Dendritic cell treated with granulocyte-macrophage colony-stimulating factor and Interleukin-4, amounts not matched to agents 40 ng/mL and 50 ng/mL, for 4 days (primary cell): ENCODE results near the gene ABHD12.
A peak's percentile ranks its signal among the peaks of the same experiment; 100 is the strongest.

Experiments used
- H3K27ac Mint-ChIP-seq: one replicate; pipeline ENCODE4 v1.8.0; 2022; ENCODE audit warnings: mild to moderate bottlenecking, mixed read lengths
- H3K27me3 Mint-ChIP-seq: one replicate; pipeline ENCODE4 v1.8.0; 2022; ENCODE audit warnings: mild to moderate bottlenecking, mixed read lengths
- H3K36me3 Mint-ChIP-seq: one replicate; pipeline ENCODE4 v1.8.0; 2022; ENCODE audit warnings: low read depth, mixed read lengths
- H3K4me1 Mint-ChIP-seq: one replicate; pipeline ENCODE4 v1.8.0; 2022; ENCODE audit warnings: low read depth, mixed read lengths
- H3K4me3 Mint-ChIP-seq: one replicate; pipeline ENCODE4 v1.8.0; 2022; ENCODE audit warnings: mild to moderate bottlenecking, moderate library complexity, mixed read lengths
- H3K9me3 Mint-ChIP-seq: one replicate; pipeline ENCODE4 v1.8.0; 2022; ENCODE audit warnings: mixed read lengths
- intact Hi-C: fragments of 100-400 bp; cut with micrococcal nuclease; formaldehyde crosslinking; loops from one replicate; pipeline ENCODE4 v1.15.0; 2022

The ABHD12 gene

GRCh38 chr20:25376236-25376635 lies 14.4 kb downstream of the ABHD12 start:
- peaks cover 86% of the 10 kb centered on the region for H3K4me1 Mint-ChIP-seq
- H3K4me3 Mint-ChIP-seq: no peak overlapping the region
- no peaks in the 10 kb centered on the region for H3K9me3 Mint-ChIP-seq
- no peak overlapping the region for H3K27ac Mint-ChIP-seq
- H3K36me3 Mint-ChIP-seq: peaks cover 61% of the 10 kb centered on the region
- H3K27me3 Mint-ChIP-seq: no peaks in the 10 kb centered on the region
- intact Hi-C loops: no loop called here

DNA sequence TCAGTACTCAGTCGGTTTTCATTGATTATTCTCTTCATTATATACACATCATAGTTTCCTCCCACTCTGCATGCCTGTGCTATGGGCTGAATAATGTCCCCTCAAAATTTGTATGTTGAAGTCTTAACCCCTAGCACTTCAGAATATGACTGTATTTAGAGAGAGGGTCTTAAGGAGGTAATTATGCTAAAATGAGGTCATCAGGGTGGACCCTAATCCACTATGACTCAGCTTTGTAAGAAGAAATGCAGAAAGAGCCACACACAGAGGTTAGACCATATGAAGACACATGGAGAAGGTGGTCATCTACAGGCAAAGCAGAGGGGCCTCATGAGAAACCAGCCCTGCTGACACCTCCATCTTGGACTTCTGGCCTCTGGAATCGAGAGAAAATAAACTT lies 15.8 kb downstream of the ABHD12 start:
- peaks cover 88% of the 10 kb centered on the region for H3K4me1 Mint-ChIP-seq
- no peaks in the 10 kb centered on the region for H3K9me3 Mint-ChIP-seq
- H3K4me3 Mint-ChIP-seq: no peak overlapping the region
- no peaks in the 10 kb centered on the region for H3K27me3 Mint-ChIP-seq
- intact Hi-C loops: no loop called here
- H3K27ac Mint-ChIP-seq: peak overlapping the region; percentile 57
- H3K36me3 Mint-ChIP-seq: peaks cover 56% of the 10 kb centered on the region

GRCh38 chr20:25372584-25373336 lies 17.9 kb downstream of the ABHD12 start:
- intact Hi-C loops: no loop called here
- Mint-ChIP-seq H3K4me3 (no peak overlapping the region), H3K36me3 (peaks cover 52% of the 10 kb centered on the region)

DNA sequence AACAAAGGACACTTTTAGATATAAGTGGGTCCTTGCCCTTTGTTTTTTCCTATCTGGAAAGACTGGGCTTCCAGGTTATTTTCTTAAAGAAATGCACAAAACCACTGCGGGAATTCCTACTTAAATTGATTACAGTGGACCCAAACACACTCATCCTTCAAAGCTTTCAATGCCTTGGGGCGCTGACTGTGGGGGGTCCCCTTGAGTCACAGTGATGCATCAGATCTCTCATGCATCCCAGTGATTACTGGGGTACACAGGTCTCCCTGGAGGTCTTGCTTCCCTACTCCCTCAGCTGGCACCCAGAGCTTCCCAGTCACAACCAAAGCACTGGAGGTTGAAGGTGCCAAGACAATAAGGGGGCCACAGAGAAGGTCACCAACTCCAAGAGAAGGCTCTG lies 20.7 kb downstream of the ABHD12 start:
- Mint-ChIP-seq H3K27me3 (no peaks in the 10 kb centered on the region), H3K27ac (no peak overlapping the region), H3K36me3 (peaks cover 50% of the 10 kb centered on the region), H3K4me1 (peaks cover 56% of the 10 kb centered on the region), H3K9me3 (no peaks in the 10 kb centered on the region), H3K4me3 (no peak overlapping the region)
- intact Hi-C loops: no loop called here

More at GRCh38 chr20:25372584-25373336, 17.9 kb downstream of the ABHD12 start:
- Mint-ChIP-seq H3K27ac (no peak overlapping the region), H3K27me3 (no peaks in the 10 kb centered on the region), H3K4me1 (peaks cover 69% of the 10 kb centered on the region), H3K9me3 (no peaks in the 10 kb centered on the region)

DNA sequence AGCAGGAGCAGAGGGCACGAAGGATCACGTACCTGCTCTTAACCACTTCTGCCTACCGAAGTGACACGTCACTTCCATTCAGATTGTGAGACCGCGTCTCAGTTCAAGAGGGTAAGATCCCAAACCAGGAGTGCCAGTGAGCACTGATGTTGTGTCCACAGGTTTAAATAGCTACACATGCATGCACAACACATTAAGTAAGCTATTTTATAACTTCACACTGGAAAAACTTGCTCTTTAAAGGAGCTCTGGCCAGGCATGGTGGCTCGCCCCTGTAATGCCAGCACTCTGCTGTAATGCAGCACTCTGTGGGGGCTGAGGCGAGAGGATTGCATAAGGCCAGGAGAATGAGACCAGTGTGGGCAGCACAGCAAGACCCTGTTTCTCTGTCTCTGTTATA lies 21.1 kb downstream of the ABHD12 start:
- H3K9me3 Mint-ChIP-seq: no peaks in the 10 kb centered on the region
- peaks cover 56% of the 10 kb centered on the region for H3K4me1 Mint-ChIP-seq
- H3K27ac Mint-ChIP-seq: no peak overlapping the region

DNA sequence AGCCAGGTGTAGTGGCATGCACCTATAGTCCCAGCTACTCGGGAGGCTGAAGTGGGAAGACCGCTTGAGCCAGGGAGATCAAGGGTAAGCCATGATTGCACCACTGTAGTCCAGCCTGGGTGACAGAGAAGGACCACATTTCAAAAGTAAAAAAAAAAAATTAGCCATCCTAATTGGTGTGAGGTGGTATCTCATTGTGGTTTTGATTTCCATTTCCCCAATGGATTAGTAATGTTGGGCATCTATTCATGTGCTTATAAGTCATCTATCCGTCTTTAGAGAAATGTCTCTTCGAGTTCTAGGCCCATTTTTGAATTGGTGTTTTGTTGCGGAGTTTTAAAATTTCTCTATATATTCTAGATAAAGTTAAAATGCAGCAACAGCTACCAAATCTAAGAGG lies 21.7 kb downstream of the ABHD12 start:
- intact Hi-C loops: no loop called here
- Mint-ChIP-seq H3K36me3 (peaks cover 40% of the 10 kb centered on the region), H3K27ac (no peak overlapping the region), H3K4me3 (no peak overlapping the region), H3K27me3 (no peaks in the 10 kb centered on the region), H3K4me1 (peaks cover 57% of the 10 kb centered on the region), H3K9me3 (no peaks in the 10 kb centered on the region)

More for the DNA sequence above, 21.1 kb downstream of the ABHD12 start:
- Mint-ChIP-seq H3K36me3 (peaks cover 45% of the 10 kb centered on the region), H3K27me3 (no peaks in the 10 kb centered on the region), H3K4me3 (no peak overlapping the region)
- intact Hi-C loops: no loop called here

- intact Hi-C loops: no loop called here
- Mint-ChIP-seq H3K4me3 (no peak overlapping the region), H3K9me3 (no peaks in the 10 kb centered on the region), H3K36me3 (peaks cover 36% of the 10 kb centered on the region), H3K27ac (no peak overlapping the region), H3K27me3 (no peaks in the 10 kb centered on the region), H3K4me1 (peaks cover 55% of the 10 kb centered on the region)
Measured at GRCh38 chr20:25368526-25368925, 22.1 kb downstream of the ABHD12 start.

GRCh38 chr20:25364879-25365699 lies 25.5 kb downstream of the ABHD12 start:
- Mint-ChIP-seq H3K4me1 (peaks cover 41% of the 10 kb centered on the region), H3K27ac (no peak overlapping the region), H3K36me3 (peaks cover 32% of the 10 kb centered on the region), H3K4me3 (no peak overlapping the region), H3K9me3 (no peaks in the 10 kb centered on the region), H3K27me3 (no peaks in the 10 kb centered on the region)
- intact Hi-C loops: no loop called here

- intact Hi-C loops: no loop called here
- peaks cover 39% of the 10 kb centered on the region for H3K4me1 Mint-ChIP-seq
- no peak overlapping the region for H3K4me3 Mint-ChIP-seq
- no peaks in the 10 kb centered on the region for H3K9me3 Mint-ChIP-seq
- no peaks in the 10 kb centered on the region for H3K27me3 Mint-ChIP-seq
- peaks cover 31% of the 10 kb centered on the region for H3K36me3 Mint-ChIP-seq
- H3K27ac Mint-ChIP-seq: peak overlapping the region; percentile 34
Measured at GRCh38 chr20:25364180-25364788, 26.4 kb downstream of the ABHD12 start.

- H3K4me1 Mint-ChIP-seq: peaks cover 58% of the 10 kb centered on the region
- no peaks in the 10 kb centered on the region for H3K9me3 Mint-ChIP-seq
- intact Hi-C loops: no loop called here
- peaks cover 24% of the 10 kb centered on the region for H3K36me3 Mint-ChIP-seq
- no peaks in the 10 kb centered on the region for H3K27me3 Mint-ChIP-seq
- H3K4me3 Mint-ChIP-seq: peak overlapping the region; percentile 65
- H3K27ac Mint-ChIP-seq: peak overlapping the region; percentile 94
Measured at GRCh38 chr20:25361287-25361683, 29.4 kb downstream of the ABHD12 start.

DNA sequence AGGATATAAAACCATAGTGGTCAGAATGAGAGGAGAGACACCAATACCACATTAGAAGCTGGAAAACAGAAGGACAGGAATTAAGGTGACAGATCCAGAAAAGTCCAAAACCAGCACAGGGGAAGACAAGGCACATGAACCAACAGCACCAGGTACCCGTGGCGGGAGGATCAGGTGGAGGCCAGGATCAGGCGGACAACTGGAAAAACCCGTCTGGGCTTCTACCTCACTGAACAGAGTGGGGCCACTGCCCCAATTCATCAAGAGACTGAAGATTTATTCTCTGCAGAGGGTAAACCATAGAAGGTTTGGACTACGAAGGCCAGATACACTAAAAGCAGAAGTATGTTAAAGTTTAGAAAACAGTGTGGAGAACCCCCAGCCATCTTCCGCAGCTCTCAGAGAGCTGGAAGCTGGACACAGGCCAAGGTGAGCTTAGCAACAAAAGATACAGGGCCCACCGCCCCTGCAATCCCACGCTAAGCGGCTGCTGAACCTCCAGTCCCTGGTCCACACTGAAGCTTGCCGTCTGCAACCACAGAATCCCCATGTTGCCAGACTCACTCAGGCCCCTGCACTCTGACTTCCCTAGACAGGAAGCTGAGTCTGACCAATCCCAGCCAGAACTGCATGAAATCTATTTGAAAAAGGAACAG lies 29.9 kb downstream of the ABHD12 start:
- intact Hi-C loops: no loop called here
- Mint-ChIP-seq H3K27ac (peak overlapping the region; percentile 94), H3K4me3 (peak overlapping the region; percentile 65)

GRCh38 chr20:25356271-25356933 lies 34.2 kb downstream of the ABHD12 start:
- no peaks in the 10 kb centered on the region for H3K9me3 Mint-ChIP-seq
- intact Hi-C loops: no loop called here
- no peaks in the 10 kb centered on the region for H3K27me3 Mint-ChIP-seq
- peak overlapping the region; percentile 76 for H3K27ac Mint-ChIP-seq
- peak overlapping the region; percentile 4 for H3K4me3 Mint-ChIP-seq
- peaks cover 21% of the 10 kb centered on the region for H3K36me3 Mint-ChIP-seq
- H3K4me1 Mint-ChIP-seq: peaks cover 65% of the 10 kb centered on the region

More for the DNA sequence above, 29.9 kb downstream of the ABHD12 start:
- Mint-ChIP-seq H3K9me3 (no peaks in the 10 kb centered on the region), H3K27me3 (no peaks in the 10 kb centered on the region), H3K4me1 (peaks cover 63% of the 10 kb centered on the region), H3K36me3 (peaks cover 24% of the 10 kb centered on the region)

GRCh38 chr20:25355866-25356265 lies 34.8 kb downstream of the ABHD12 start:
- H3K9me3 Mint-ChIP-seq: no peaks in the 10 kb centered on the region
- peaks cover 65% of the 10 kb centered on the region for H3K4me1 Mint-ChIP-seq
- no peaks in the 10 kb centered on the region for H3K27me3 Mint-ChIP-seq
- intact Hi-C loops: no loop called here
- H3K4me3 Mint-ChIP-seq: peak overlapping the region; percentile 40
- peak overlapping the region; percentile 76 for H3K27ac Mint-ChIP-seq
- H3K36me3 Mint-ChIP-seq: peaks cover 24% of the 10 kb centered on the region
